Measurements from ENCODE around the gene WFDC2.
A peak's percentile ranks its signal among the peaks of the same experiment; 100 is the strongest.
"Not testable (repeated sequence)": the region's sequence is repeated elsewhere in the genome, so short reads cannot be mapped to it uniquely, and the experiment has no call there.

Gene WFDC2

DNA sequence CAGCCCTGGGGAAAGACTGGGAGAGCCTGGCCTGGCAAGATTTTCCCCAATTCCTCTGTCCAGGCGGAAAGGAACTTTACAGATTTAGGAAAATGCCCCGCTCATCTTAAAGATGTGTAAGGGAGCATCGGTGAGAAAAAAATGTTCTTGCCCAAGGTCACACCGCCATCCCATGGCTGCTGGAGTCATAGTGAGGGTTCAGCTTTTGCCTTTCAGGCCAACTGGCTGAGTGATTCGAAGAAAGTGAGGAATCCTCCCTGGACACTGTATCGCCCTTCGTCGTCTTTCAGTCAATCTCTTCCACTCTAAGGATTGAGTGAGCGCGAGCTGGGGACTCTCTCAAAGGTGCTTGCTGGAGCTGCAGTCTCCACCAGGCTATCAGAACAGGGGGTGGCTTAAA, 1.4 kb downstream of the WFDC2 start:
- TF ChIP-seq, protein P1, sequence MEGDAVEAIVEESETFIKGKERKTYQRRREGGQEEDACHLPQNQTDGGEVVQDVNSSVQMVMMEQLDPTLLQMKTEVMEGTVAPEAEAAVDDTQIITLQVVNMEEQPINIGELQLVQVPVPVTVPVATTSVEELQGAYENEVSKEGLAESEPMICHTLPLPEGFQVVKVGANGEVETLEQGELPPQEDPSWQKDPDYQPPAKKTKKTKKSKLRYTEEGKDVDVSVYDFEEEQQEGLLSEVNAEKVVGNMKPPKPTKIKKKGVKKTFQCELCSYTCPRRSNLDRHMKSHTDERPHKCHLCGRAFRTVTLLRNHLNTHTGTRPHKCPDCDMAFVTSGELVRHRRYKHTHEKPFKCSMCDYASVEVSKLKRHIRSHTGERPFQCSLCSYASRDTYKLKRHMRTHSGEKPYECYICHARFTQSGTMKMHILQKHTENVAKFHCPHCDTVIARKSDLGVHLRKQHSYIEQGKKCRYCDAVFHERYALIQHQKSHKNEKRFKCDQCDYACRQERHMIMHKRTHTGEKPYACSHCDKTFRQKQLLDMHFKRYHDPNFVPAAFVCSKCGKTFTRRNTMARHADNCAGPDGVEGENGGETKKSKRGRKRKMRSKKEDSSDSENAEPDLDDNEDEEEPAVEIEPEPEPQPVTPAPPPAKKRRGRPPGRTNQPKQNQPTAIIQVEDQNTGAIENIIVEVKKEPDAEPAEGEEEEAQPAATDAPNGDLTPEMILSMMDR (IDR thresholded peaks at IDR 0.05; ENCODE audit: low read depth, low read length), result no peak
- H3K4me3 ChIP-seq (replicated peaks in 1 of 2; ENCODE audit: low read depth in 2 of 2, low read length in 2 of 2), result peak overlapping the region in 1 of 2 donors; percentile 31
- DNase-seq (ENCODE audit: low read depth in 2 of 2), result peak in 1 of 2 donors; percentile 13

DNA sequence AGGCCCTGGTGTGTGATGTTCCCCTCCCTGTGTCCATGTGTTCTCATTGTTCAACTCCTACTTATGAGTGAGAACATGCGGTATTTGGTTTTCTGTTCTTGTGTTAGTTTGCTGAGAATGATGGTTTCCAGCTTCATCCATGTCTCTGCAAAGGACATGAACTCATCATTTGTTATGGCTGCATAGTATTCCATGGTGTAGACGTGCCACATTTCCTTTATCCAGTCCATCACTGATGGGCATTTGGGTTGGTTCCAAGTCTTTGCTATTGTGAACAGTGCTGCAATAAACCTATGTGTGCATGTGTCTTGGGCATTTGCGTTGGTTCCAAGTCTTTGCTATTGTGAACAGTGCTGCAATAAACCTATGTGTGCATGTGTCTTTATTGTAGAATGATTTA, 2.7 kb downstream of the WFDC2 start:
- not testable (repeated sequence) for H3K4me3 ChIP-seq (replicated peaks in 1 of 2; ENCODE audit: low read depth in 2 of 2, low read length in 2 of 2); DNase-seq (ENCODE audit: low read depth in 2 of 2)

DNA sequence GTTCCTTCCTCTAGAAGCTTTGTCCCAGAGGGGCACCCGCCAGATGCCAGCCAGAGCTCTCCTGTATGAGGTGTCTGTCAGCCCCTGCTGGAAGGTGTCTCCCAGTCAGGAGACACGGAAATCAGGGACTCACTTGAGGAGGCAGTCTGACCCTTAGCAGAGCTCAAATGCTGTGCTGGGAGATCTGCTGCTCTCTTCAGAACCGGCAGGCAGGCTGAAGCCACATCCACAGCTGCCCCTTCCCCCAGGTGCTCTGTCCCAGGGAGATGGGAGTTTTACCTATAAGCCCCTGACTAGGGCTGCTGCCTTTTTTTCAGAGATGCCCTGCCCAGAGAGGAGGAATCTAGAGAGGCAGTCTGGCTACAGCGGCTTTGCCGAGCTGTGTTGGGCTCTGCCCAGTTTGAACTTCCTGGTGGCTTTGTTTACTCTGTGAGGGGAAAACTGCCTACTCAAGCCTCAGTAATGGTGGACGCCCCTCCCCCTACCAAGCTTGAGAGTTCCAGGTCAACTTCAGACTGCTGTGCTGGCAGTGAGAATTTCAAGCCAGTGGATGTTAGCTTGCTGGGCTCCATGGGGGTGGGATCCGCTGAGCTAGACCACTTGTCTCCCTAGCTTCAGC, 8.1 kb downstream of the WFDC2 start:
- not testable (repeated sequence) for DNase-seq (ENCODE audit: low read depth in 2 of 2); H3K4me3 ChIP-seq (replicated peaks in 1 of 2; ENCODE audit: low read depth in 2 of 2, low read length in 2 of 2)

DNA sequence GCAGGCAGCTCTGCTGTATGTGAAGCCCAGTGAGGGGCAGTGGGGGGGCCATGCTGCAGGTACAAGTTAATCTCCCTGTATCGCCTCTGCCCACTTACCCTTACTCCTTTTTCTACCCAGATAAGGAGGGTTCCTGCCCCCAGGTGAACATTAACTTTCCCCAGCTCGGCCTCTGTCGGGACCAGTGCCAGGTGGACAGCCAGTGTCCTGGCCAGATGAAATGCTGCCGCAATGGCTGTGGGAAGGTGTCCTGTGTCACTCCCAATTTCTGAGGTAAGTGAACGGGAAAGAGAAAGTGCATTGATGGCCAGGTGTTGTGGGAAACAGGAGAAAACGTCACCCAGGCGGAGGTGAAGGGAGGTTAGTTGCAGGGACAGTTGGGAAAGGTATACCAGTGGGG, 10.3 kb downstream of the WFDC2 start:
- no peak for DNase-seq (ENCODE audit: low read depth in 2 of 2)
- TF ChIP-seq, protein P1 (IDR thresholded peaks at IDR 0.05; ENCODE audit: low read depth, low read length), result no peak

DNA sequence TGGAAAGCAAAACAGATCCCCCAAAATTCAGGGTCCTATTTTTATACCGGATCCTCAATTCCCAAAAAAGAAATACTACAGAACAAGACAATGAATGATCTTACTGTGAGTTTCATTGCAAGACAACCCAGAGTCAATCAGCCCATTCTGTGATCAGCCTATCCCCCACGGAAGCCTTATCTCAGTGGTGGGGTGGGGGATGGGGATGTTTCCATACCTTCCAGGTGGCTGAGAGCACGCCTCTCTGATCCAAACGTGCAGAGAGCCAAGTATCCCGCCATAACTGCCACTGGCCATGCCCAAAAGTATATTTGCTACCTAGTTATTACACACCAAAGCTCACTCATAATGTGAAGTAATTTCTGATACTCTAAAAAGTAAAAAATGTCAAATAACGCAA, 15.1 kb downstream of the WFDC2 start:
- TF ChIP-seq, protein P1 (IDR thresholded peaks at IDR 0.05; ENCODE audit: low read depth, low read length), result no peak
- DNase-seq (ENCODE audit: low read depth in 2 of 2), result no peak
- H3K4me3 ChIP-seq (replicated peaks in 1 of 2; ENCODE audit: low read depth in 2 of 2, low read length in 2 of 2), result no peak overlapping the region

More for the DNA sequence above, 10.3 kb downstream of the WFDC2 start:
- no peak overlapping the region for H3K4me3 ChIP-seq (replicated peaks in 1 of 2; ENCODE audit: low read depth in 2 of 2, low read length in 2 of 2)

DNA sequence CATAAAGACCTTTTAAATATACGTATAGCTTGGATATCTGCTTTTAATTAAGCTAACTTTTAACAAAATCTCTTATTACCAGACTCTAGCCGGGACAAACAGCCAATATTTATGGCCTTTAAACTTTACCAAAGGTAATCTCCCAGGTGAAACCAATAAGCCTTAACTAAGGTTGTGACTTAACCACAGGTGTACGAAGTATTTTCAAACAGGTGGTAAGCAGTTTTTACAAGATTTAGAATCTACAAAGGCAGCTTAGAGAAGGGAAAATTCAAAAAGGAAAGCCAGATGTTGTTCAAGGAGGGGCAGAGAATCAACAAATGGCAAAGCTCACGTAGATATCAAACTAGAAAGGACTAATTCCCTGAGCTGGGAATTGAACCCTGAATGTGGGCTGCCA, 15.8 kb downstream of the WFDC2 start:
- no peak overlapping the region for H3K4me3 ChIP-seq (replicated peaks in 1 of 2; ENCODE audit: low read depth in 2 of 2, low read length in 2 of 2)
- TF ChIP-seq, protein P1 (IDR thresholded peaks at IDR 0.05; ENCODE audit: low read depth, low read length), result no peak
- no peak for DNase-seq (ENCODE audit: low read depth in 2 of 2)

DNA sequence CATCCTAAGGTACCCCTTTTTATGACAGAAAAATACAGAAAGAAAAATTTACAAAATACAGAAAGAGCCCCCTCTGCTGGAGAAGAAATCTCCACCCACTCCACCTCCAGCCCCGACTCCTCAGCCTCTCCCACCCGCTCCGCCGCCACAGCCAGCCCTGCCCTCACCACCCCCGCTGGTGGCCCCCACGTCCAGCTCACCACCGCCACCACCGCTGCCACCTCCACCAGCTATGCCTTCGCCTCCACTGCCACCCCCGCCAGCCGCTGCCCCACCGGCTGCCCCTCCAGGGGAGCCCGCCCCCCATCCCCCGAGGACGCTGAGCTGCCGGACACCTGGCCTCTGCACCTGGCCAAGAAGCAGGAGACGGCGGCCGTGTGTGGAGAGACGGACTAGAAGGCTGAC, 17.7 kb downstream of the WFDC2 start:
- DNase-seq (ENCODE audit: low read depth in 2 of 2), result no peak
- TF ChIP-seq, protein P1 (IDR thresholded peaks at IDR 0.05; ENCODE audit: low read depth, low read length), result no peak
- no peak overlapping the region for H3K4me3 ChIP-seq (replicated peaks in 1 of 2; ENCODE audit: low read depth in 2 of 2, low read length in 2 of 2)

DNA sequence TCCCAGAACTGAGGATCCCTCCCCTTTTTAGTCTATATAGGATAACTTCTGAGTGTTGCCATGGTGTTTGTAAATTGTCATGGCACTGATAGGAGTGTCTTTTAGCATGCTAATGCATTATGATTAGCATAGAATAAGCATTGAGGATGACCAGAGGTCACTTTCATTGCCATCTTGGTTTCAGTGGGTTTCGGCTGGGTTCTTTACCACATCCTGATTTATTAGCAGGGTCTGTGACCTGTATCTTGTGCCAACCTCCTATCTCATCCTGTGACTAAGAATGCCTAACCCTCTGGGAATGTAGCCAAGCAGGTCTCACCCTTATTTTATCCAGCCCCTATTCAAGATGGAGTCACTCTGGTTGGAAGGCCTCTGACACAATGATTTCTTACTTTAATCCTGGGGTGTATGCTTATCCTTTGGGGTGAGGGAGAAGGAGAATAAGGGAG, 19.6 kb downstream of the WFDC2 start:
- TF ChIP-seq, protein P1 (IDR thresholded peaks at IDR 0.05; ENCODE audit: low read depth, low read length), result no peak
- no peak overlapping the region for H3K4me3 ChIP-seq (replicated peaks in 1 of 2; ENCODE audit: low read depth in 2 of 2, low read length in 2 of 2)
- DNase-seq (ENCODE audit: low read depth in 2 of 2), result peak in 1 of 2 donors; percentile 16
